ENCODE results near the gene ITPA.

DNA sequence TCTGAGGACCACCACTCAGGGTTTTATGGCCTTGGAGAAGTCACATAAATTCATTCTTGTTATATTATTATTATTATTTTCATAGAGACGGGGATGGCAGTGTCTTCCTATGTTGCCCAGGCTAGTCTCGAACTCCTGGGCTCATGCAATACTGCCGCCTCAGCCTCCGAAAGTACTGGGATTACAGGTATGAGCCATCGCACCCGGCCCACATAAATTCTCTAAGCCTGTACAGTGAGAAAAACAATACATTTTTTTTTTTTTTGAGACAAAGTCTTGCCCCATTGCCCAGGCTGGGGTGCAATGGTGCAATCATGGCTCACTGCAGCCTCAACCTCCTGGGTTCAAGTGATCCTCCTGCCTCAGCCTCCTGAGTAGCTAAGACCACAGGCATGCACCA is 48.9 kb upstream of the ITPA start:
- TF ChIP-seq, protein P1, sequence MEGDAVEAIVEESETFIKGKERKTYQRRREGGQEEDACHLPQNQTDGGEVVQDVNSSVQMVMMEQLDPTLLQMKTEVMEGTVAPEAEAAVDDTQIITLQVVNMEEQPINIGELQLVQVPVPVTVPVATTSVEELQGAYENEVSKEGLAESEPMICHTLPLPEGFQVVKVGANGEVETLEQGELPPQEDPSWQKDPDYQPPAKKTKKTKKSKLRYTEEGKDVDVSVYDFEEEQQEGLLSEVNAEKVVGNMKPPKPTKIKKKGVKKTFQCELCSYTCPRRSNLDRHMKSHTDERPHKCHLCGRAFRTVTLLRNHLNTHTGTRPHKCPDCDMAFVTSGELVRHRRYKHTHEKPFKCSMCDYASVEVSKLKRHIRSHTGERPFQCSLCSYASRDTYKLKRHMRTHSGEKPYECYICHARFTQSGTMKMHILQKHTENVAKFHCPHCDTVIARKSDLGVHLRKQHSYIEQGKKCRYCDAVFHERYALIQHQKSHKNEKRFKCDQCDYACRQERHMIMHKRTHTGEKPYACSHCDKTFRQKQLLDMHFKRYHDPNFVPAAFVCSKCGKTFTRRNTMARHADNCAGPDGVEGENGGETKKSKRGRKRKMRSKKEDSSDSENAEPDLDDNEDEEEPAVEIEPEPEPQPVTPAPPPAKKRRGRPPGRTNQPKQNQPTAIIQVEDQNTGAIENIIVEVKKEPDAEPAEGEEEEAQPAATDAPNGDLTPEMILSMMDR (IDR thresholded peaks at IDR 0.05), result no peak
- TF ChIP-seq ZFX (IDR thresholded peaks at IDR 0.05; ENCODE audit: borderline replicate concordance), result no peak
